Sigmoid colon (tissue), 4 donors: ENCODE measurements around the gene SHISA6.

Source experiments
- CTCF ChIP-seq, 4 experiments: fragments of 450-650 bp in 3 of 4; fragments of 200-600 bp in 1 of 4; IDR thresholded peaks; one replicate each; pipeline ENCODE4 v1.5.1; 2016 to 2019; ENCODE audit warnings: antibody characterized with exemption in 4 of 4, mild to moderate bottlenecking in 3 of 4, moderate library complexity in 2 of 4
- POLR2AphosphoS5 ChIP-seq, 4 donors: sonication (generic); formaldehyde crosslinking; IDR thresholded peaks; one replicate each; pipeline ENCODE4 v1.6.1; 2017; ENCODE audit warnings: antibody characterized with exemption in 4 of 4

GRCh38 chr17:11551442-11551841 lies 310.4 kb downstream of the SHISA6 start:
- TF ChIP-seq CTCF (IDR thresholded peaks at IDR 0.05) (no peak), POLR2AphosphoS5 (IDR thresholded peaks at IDR 0.05) (no peak)
